Measurements from ENCODE around the gene LTBP4.
A peak's percentile ranks its signal among the peaks of the same experiment; 100 is the strongest.

- TF ChIP-seq CTCF (IDR thresholded peaks at IDR 0.05) = no peak
- TF ChIP-seq POLR2A (IDR thresholded peaks at IDR 0.05) = peak in 3 of 4 donors; percentile 26 to 57 (median 33)
These were observed 13.6 kb downstream of the LTBP4 start for GRCh38 chr19:40614622-40615411.
